ENCODE results near the gene TTLL13. TPM values are rescaled to one million over a fixed set of nuclear protein-coding genes. Genes with fewer than 3 reads are reported as not detected.

Gene TTLL13
- total RNA-seq, 6 experiments from 2014 or later, result 0.13 to 0.46 TPM; not detected in 4

GRCh38 chr15:90201944-90202375, 47.4 kb upstream of the TTLL13 start:
- Histone ChIP-seq H3K4me1 (peaks cover 0 to 45% (median 9%) of the 10 kb centered on the region in 4 donors), H3K9me3 (no peaks in the 10 kb centered on the region), H3K36me3 (no peaks in the 10 kb centered on the region), H3K27ac (peak overlapping the region in 1 of 3 donors; percentile 44), H3K27me3 (no peaks in the 10 kb centered on the region), H3K4me3 (peak overlapping the region; percentile 85 to 95 (median 87))
- no peak for DNase-seq
- ATAC-seq, result no peak
- intact Hi-C loops (cut with DNase I), result no loop called here
- TF ChIP-seq POLR2A (IDR thresholded peaks at IDR 0.05) (no peak), CTCF (IDR thresholded peaks at IDR 0.05) (no peak)
- no CpG with 5 or more reads among the region's 25 CpGs for WGBS (ENCODE audit: insufficient coverage, low coverage, low lambda C conversion rate, missing lambda C conversion rate)

GRCh38 chr15:90202929-90203328, 46.4 kb upstream of the TTLL13 start:
- no peak for TF ChIP-seq CTCF (IDR thresholded peaks at IDR 0.05)
- TF ChIP-seq POLR2A (IDR thresholded peaks at IDR 0.05), result no peak
- 93% methylated on average over 4 of the region's 4 CpGs for WGBS (ENCODE audit: insufficient coverage, low coverage, low lambda C conversion rate, missing lambda C conversion rate)
- Histone ChIP-seq H3K27me3 (no peaks in the 10 kb centered on the region), H3K9me3 (no peaks in the 10 kb centered on the region), H3K4me1 (peaks cover 0 to 54% (median 9%) of the 10 kb centered on the region in 4 donors), H3K4me3 (no peak overlapping the region), H3K27ac (no peak overlapping the region), H3K36me3 (no peaks in the 10 kb centered on the region)
- no peak for DNase-seq
- intact Hi-C loops (cut with DNase I), result no loop called here
- no peak for ATAC-seq

GRCh38 chr15:90203473-90203872, 45.9 kb upstream of the TTLL13 start:
- Histone ChIP-seq H3K9me3 (no peaks in the 10 kb centered on the region), H3K4me3 (no peak overlapping the region), H3K36me3 (no peaks in the 10 kb centered on the region), H3K4me1 (peaks cover 0 to 60% (median 9%) of the 10 kb centered on the region in 4 donors), H3K27me3 (no peaks in the 10 kb centered on the region), H3K27ac (no peak overlapping the region)
- TF ChIP-seq POLR2A (IDR thresholded peaks at IDR 0.05) (no peak), CTCF (IDR thresholded peaks at IDR 0.05) (no peak)
- intact Hi-C loops (cut with DNase I), result no loop called here
- WGBS (ENCODE audit: insufficient coverage, low coverage, low lambda C conversion rate, missing lambda C conversion rate), result 100% methylated on average over 1 of the region's 7 CpGs
- DNase-seq (no peak), ATAC-seq (no peak)

GRCh38 chr15:90203922-90204321, 45.4 kb upstream of the TTLL13 start:
- Histone ChIP-seq H3K27ac (no peak overlapping the region), H3K9me3 (no peaks in the 10 kb centered on the region), H3K36me3 (no peaks in the 10 kb centered on the region), H3K27me3 (no peaks in the 10 kb centered on the region), H3K4me1 (peaks cover 0 to 64% (median 9%) of the 10 kb centered on the region in 4 donors), H3K4me3 (no peak overlapping the region)
- no peak for ATAC-seq
- intact Hi-C loops (cut with DNase I), result no loop called here
- DNase-seq, result peak in 1 of 3 donors; percentile 37
- TF ChIP-seq POLR2A (IDR thresholded peaks at IDR 0.05) (no peak), CTCF (IDR thresholded peaks at IDR 0.05) (no peak)
- WGBS (ENCODE audit: insufficient coverage, low coverage, low lambda C conversion rate, missing lambda C conversion rate), result 100% methylated on average over 1 of the region's 8 CpGs

Measured in right lobe of liver (tissue), 6 donors.